Coronary artery (tissue), 2 donors: ENCODE measurements around the gene GRIPAP1.
"Not testable (repeated sequence)": the region's sequence is repeated elsewhere in the genome, so short reads cannot be mapped to it uniquely, and the experiment has no call there.

Experiments
- DNase-seq: peaks from one replicate; pipeline ENCODE4 v3.0.0-alpha.2; 2017; ENCODE audit warnings: low spot score
- H3K27ac ChIP-seq, 2 donors: fragments of 200-600 bp; sonication (generic); one replicate each; pipeline ENCODE4 v1.5.1; 2016 to 2019
- H3K4me3 ChIP-seq: fragments of 200-600 bp; sonication (generic); 2 replicates; pipeline ENCODE4 v1.5.1; 2016; ENCODE audit warnings: mild to moderate bottlenecking, moderate library complexity
- TF ChIP-seq, protein P1 (sequence below): fragments of 200-600 bp; sonication (generic); IDR thresholded peaks from one replicate; pipeline ENCODE4 v1.5.1; 2019; ENCODE audit warnings: antibody characterized with exemption

Gene GRIPAP1

GRCh38 chrX:48997455-48997854 is 4.6 kb downstream of the GRIPAP1 start:
- DNase-seq: no peak
- TF ChIP-seq, protein P1, sequence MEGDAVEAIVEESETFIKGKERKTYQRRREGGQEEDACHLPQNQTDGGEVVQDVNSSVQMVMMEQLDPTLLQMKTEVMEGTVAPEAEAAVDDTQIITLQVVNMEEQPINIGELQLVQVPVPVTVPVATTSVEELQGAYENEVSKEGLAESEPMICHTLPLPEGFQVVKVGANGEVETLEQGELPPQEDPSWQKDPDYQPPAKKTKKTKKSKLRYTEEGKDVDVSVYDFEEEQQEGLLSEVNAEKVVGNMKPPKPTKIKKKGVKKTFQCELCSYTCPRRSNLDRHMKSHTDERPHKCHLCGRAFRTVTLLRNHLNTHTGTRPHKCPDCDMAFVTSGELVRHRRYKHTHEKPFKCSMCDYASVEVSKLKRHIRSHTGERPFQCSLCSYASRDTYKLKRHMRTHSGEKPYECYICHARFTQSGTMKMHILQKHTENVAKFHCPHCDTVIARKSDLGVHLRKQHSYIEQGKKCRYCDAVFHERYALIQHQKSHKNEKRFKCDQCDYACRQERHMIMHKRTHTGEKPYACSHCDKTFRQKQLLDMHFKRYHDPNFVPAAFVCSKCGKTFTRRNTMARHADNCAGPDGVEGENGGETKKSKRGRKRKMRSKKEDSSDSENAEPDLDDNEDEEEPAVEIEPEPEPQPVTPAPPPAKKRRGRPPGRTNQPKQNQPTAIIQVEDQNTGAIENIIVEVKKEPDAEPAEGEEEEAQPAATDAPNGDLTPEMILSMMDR: no peak
- H3K4me3 ChIP-seq: no peak overlapping the region
- no peak overlapping the region for H3K27ac ChIP-seq

DNA sequence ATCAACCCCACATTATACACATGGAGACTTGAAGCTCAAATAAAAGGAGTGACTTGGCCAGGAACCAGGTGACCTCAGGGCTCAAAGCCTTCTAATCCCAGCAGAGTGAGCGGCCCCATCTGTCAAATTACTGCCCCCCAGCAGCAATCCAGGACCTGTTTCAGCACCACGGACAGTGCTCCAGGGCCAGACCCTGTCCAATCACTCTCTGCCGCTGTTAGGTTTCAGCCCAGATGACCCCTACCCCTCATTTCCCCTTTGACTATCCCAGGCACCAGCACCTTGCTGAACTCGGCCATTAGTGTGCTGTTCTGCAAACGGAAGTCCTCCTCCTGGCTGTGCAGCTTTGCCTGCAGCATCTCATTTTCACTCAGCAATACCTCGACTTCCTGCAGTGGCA is 5.1 kb downstream of the GRIPAP1 start:
- Histone ChIP-seq H3K4me3 (no peak overlapping the region), H3K27ac (no peak overlapping the region)
- TF ChIP-seq, protein P1: no peak
- DNase-seq: no peak

DNA sequence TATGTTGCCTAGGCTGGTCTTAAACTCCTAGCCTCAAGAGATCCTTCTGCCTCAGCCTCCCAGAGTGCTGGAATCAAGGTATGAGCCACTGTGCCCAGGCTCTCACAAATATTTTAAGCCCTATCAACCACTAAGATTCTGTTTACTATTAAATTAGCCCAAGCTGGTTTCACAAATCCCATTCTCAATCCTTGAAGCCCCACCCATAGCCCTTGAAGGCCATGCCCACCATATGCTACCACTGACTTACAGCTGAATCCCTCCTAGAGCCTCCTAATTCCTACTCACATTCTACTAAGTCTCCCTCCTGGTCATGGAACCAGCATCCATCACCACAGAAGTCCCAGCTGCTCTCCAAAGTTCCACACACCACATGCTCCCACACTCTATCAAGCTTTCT is 9.7 kb downstream of the GRIPAP1 start:
- Histone ChIP-seq H3K27ac (no peak overlapping the region), H3K4me3 (no peak overlapping the region)
- no peak for DNase-seq
- TF ChIP-seq, protein P1: no peak

DNA sequence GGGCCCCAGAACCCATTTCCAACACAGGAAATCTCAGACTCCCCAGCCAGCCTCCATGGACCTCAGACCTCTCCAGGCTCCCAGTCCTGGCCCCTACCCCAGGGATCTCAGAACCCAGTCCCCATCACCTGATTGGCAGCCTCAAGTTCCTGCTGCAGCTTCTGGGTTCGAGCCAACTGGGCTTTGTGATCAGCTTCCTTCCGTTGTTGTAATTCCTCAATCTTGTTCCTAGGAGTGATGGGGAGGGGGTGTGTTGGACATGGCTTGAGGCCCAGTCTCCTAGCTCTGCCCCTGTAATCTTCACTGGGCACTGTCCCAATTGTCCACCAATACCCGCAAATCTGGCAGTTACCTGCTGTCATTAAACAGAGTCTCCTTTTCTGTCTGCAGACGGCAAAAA is 12.6 kb downstream of the GRIPAP1 start:
- DNase-seq: no peak
- no peak overlapping the region for H3K4me3 ChIP-seq
- TF ChIP-seq, protein P1: no peak
- H3K27ac ChIP-seq: no peak overlapping the region

- TF ChIP-seq, protein P1: no peak
- no peak for DNase-seq
These were observed 18.2 kb downstream of the GRIPAP1 start for GRCh38 chrX:48983896-48984295.

DNA sequence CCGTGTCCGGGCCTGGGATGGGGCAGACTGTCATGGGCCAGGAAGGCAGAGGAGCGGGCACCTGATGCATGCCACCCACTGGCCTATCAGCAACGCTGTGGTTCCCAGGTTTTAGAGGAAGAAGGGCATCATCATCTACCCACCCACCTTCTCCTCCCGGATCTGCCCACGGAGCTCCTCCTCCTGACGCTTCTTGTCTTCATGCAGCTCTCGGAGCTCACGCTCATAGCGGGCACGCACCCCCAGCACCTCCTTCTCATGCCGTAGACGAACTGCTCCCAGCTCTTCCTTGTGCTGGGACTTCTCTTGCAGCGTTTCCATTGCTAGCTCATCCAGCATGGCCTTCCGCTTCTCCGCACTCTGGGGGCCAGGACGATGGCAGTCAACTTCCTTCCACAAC is 19.0 kb downstream of the GRIPAP1 start:
- Histone ChIP-seq H3K27ac (no peak overlapping the region), H3K4me3 (no peak overlapping the region)
- DNase-seq: no peak
- TF ChIP-seq, protein P1: no peak

More at GRCh38 chrX:48983896-48984295, 18.2 kb downstream of the GRIPAP1 start:
- Histone ChIP-seq H3K4me3 (no peak overlapping the region), H3K27ac (no peak overlapping the region)

GRCh38 chrX:48981178-48981577 is 20.9 kb downstream of the GRIPAP1 start:
- no peak for DNase-seq
- TF ChIP-seq, protein P1: no peak
- Histone ChIP-seq H3K27ac (no peak overlapping the region), H3K4me3 (no peak overlapping the region)

DNA sequence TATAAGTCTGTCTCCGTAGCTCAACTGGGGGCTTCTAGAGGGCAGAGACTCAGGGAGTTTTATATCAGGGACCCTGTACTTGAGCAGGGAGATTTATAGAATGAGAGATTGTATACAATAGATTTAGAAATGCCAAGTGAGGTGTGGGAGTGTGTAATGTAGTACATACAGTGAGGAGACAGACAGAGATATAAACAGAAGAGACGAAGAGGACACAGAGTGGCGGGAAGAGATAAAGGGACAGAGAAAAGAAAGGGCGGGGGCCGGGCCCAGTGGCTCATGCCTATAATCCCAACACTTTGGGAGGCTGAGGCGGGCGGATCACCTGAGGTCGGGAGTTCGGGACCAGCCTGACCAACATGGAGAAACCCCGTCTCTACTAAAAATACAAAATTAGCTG is 21.7 kb downstream of the GRIPAP1 start:
- DNase-seq, H3K4me3 ChIP-seq, H3K27ac ChIP-seq: not testable (repeated sequence)
